Neural progenitor cell (in vitro differentiated cells): ENCODE results near the gene NHLH2.

Source experiments
- CTCF ChIP-seq: fragments of 200-600 bp; sonication (generic); IDR thresholded peaks from 2 replicates; pipeline ENCODE4 v1.5.1; 2017; ENCODE audit warnings: antibody characterized with exemption, mild to moderate bottlenecking
- EZH2 ChIP-seq: fragments of 200-600 bp; sonication (generic); IDR thresholded peaks from 2 replicates; pipeline ENCODE4 v1.6.1; 2017; ENCODE audit warnings: antibody characterized with exemption, mild to moderate bottlenecking, moderate library complexity

GRCh38 chr1:115838431-115839028 lies 2.4 kb downstream of the NHLH2 start:
- TF ChIP-seq CTCF, result no peak
- TF ChIP-seq EZH2, result no peak
